ENCODE results near the gene RBM41. TPM values are rescaled to one million over a fixed set of nuclear protein-coding genes. Genes with fewer than 3 reads are reported as not detected.

The RBM41 gene
- total and polyA plus RNA-seq, 2 donors (not counting 3 experiments of a cell fraction or from before 2014, with no cell fraction given), result 1.5 to 16.0 TPM

- Histone ChIP-seq H3K4me1 (ENCODE audit: control insufficient read depth, extremely low read depth, insufficient read depth, low read length) (peaks cover 3% of the 10 kb centered on the region), H3K27me3 (ENCODE audit: control insufficient read depth in 2 of 2, insufficient read depth in 2 of 2, low read length in 2 of 2) (no peaks in the 10 kb centered on the region), H3K36me3 (ENCODE audit: control insufficient read depth in 2 of 2, extremely low read depth in 1 of 2, insufficient read depth in 2 of 2, low read length in 2 of 2) (no peaks in the 10 kb centered on the region), H3K4me2 (ENCODE audit: insufficient read depth, low read length) (no peak overlapping the region), H3K9me1 (replicated peaks; ENCODE audit: control insufficient read depth, extremely low read depth, insufficient read depth, low read length) (no peaks in the 10 kb centered on the region), H4K20me1 (replicated peaks; ENCODE audit: control insufficient read depth, extremely low read depth, insufficient read depth, low read length) (no peaks in the 10 kb centered on the region), H2AFZ (ENCODE audit: low read depth, low read length) (no peak overlapping the region), H3K4me3 (replicated peaks in 1 of 3; ENCODE audit: insufficient read depth in 1 of 3, low read depth in 1 of 3, low read length in 3 of 3) (no peak overlapping the region), H3K79me2 (ENCODE audit: control insufficient read depth, insufficient read depth, low read length) (no peaks in the 10 kb centered on the region), H3K9me3 (replicated peaks; ENCODE audit: control insufficient read depth, insufficient read depth, low read length) (no peaks in the 10 kb centered on the region), H3K9ac (replicated peaks; ENCODE audit: extremely low read depth, insufficient read depth, low read length) (no peak overlapping the region), H3K27ac (ENCODE audit: insufficient read depth, low read depth, low read length) (no peak overlapping the region)
- ChIA-PET POLR2A (no interaction called here), CTCF (no interaction called here)
- TF ChIP-seq MAX (IDR thresholded peaks at IDR 0.05; ENCODE audit: insufficient read depth, insufficient read length), result no peak
- no peak for TF ChIP-seq GATA2 (IDR thresholded peaks at IDR 0.05; ENCODE audit: insufficient read depth, insufficient read length, low read depth, low read length)
- TF ChIP-seq JUN (IDR thresholded peaks at IDR 0.05; ENCODE audit: borderline replicate concordance, insufficient read depth, insufficient read length, low read depth), result no peak
- no peak for TF ChIP-seq POLR2AphosphoS5 (IDR thresholded peaks at IDR 0.05; ENCODE audit: insufficient read depth, low read depth, low read length)
- TF ChIP-seq POLR2A (IDR thresholded peaks at IDR 0.05; ENCODE audit: low read depth, low read length), result no peak
- TF ChIP-seq FOS (IDR thresholded peaks at IDR 0.05; ENCODE audit: borderline replicate concordance, insufficient read depth, low read length), result no peak
- no peak for TF ChIP-seq MYC (IDR thresholded peaks at IDR 0.05; ENCODE audit: low read depth, low read length)
- no peak for TF ChIP-seq EZH2 (IDR thresholded peaks at IDR 0.05; ENCODE audit: borderline replicate concordance, low read depth, low read length, severe bottlenecking)
- no peak for TF ChIP-seq CTCF (IDR thresholded peaks at IDR 0.05; ENCODE audit: extremely low read depth in 1 of 2, insufficient read depth in 1 of 2, low read depth in 1 of 2, low read length in 2 of 2)
- dilution Hi-C loops (cut with MboI; ENCODE audit: extremely low pct_ligation_motif_present, low sequenced_read_pairs) (no loop called here), intact Hi-C loops (cut with micrococcal nuclease) (no loop called here)
- BruUV-seq (replicated peaks), result no TSS peak
- no peak for DNase-seq (ENCODE audit: low read depth, low spot score)
- no peak for FAIRE-seq
Measured at GRCh38 chrX:107047622-107048021, 71.0 kb downstream of the RBM41 start.
